ENCODE results near the gene AGMO. TPM values are rescaled to one million over a fixed set of nuclear protein-coding genes. Genes with fewer than 3 reads are reported as not detected.

Gene AGMO
- total RNA-seq, 1 experiment from 2014 or later, result 0.77 TPM

GRCh38 chr7:15178065-15178464 is 383.8 kb downstream of the AGMO start:
- no peak for TF ChIP-seq FOXK1 (CRISPR knock-in tag; IDR thresholded peaks at IDR 0.05)
- Mint-ChIP-seq H3K27me3 (ENCODE audit: low read depth) (no peaks in the 10 kb centered on the region), H3K27ac (no peak overlapping the region), H3K4me3 (no peak overlapping the region), H3K4me1 (peaks cover 22% of the 10 kb centered on the region), H3K9me3 (peaks cover 26% of the 10 kb centered on the region), H3K36me3 (peaks cover 13% of the 10 kb centered on the region)
- DNase-seq (ENCODE audit: low spot score) (no peak), ATAC-seq (no peak)
- CTCF ChIA-PET, result no interaction called here
- POLR2A ChIA-PET, result no interaction called here

- Mint-ChIP-seq H3K9me3 (peaks cover 19% of the 10 kb centered on the region), H3K4me3 (no peak overlapping the region), H3K36me3 (peaks cover 13% of the 10 kb centered on the region), H3K4me1 (peaks cover 20% of the 10 kb centered on the region), H3K27ac (no peak overlapping the region), H3K27me3 (ENCODE audit: low read depth) (no peaks in the 10 kb centered on the region)
- DNase-seq (ENCODE audit: low spot score) (no peak), ATAC-seq (no peak)
- ChIA-PET CTCF (no interaction called here), POLR2A (no interaction called here)
- TF ChIP-seq E2F5 (CRISPR knock-in tag; IDR thresholded peaks at IDR 0.05) (no peak), ZNF396 (CRISPR knock-in tag; IDR thresholded peaks at IDR 0.05; ENCODE audit: borderline replicate concordance) (no peak), GABPB1 (CRISPR knock-in tag; IDR thresholded peaks at IDR 0.05) (no peak), NR3C1 (CRISPR knock-in tag; conservative IDR thresholded peaks at IDR 0.05; ENCODE audit: low read depth) (no peak)
These were observed 385.7 kb downstream of the AGMO start for GRCh38 chr7:15176089-15176488.

- DNase-seq (ENCODE audit: low spot score), result no peak
- peaks cover 14% of the 10 kb centered on the region for H3K4me1 Mint-ChIP-seq
- H3K4me3 Mint-ChIP-seq, result no peak overlapping the region
- H3K27ac Mint-ChIP-seq, result peak overlapping the region; percentile 26; the same call in 1 of the 2 replicates
- ATAC-seq, result no peak
- POLR2A ChIA-PET, result interaction anchor here (0.6 kb wide), 1 partner anchor 1644 kb away, joined by 6 read pairs; no protein-coding TSS in a partner anchor
- peaks cover 17% of the 10 kb centered on the region for H3K9me3 Mint-ChIP-seq
- CTCF ChIA-PET, result no interaction called here
- H3K36me3 Mint-ChIP-seq, result peaks cover 13% of the 10 kb centered on the region
- no peak for TF ChIP-seq IRF2 (CRISPR knock-in tag; IDR thresholded peaks at IDR 0.05; ENCODE audit: borderline replicate concordance, low read depth)
- TF ChIP-seq ZNF219 (CRISPR knock-in tag; IDR thresholded peaks at IDR 0.05; ENCODE audit: borderline replicate concordance), result no peak
- TF ChIP-seq SMAD3 (CRISPR knock-in tag; IDR thresholded peaks at IDR 0.05; ENCODE audit: borderline replicate concordance), result no peak
- no peak for TF ChIP-seq SP1 (CRISPR knock-in tag; conservative IDR thresholded peaks at IDR 0.05)
- no peaks in the 10 kb centered on the region for H3K27me3 Mint-ChIP-seq (ENCODE audit: low read depth)
These were observed 386.7 kb downstream of the AGMO start for GRCh38 chr7:15175152-15175551.

- Mint-ChIP-seq H3K27me3 (ENCODE audit: low read depth) (no peaks in the 10 kb centered on the region), H3K36me3 (peaks cover 11% of the 10 kb centered on the region), H3K4me3 (no peak overlapping the region), H3K27ac (no peak overlapping the region), H3K9me3 (peaks cover 15% of the 10 kb centered on the region), H3K4me1 (peaks cover 9% of the 10 kb centered on the region)
- ChIA-PET POLR2A (interaction anchor here (0.6 kb wide), 1 partner anchor 1644 kb away, joined by 6 read pairs; no protein-coding TSS in a partner anchor), CTCF (no interaction called here)
- no peak for DNase-seq (ENCODE audit: low spot score)
- TF ChIP-seq CDX4 (CRISPR knock-in tag; IDR thresholded peaks at IDR 0.05; ENCODE audit: borderline replicate concordance), result no peak
- TF ChIP-seq ZNF138 (CRISPR knock-in tag; conservative IDR thresholded peaks at IDR 0.05), result no peak
- ATAC-seq, result no peak
These were observed 387.3 kb downstream of the AGMO start for GRCh38 chr7:15174485-15174884.

- ATAC-seq (no peak), DNase-seq (ENCODE audit: low spot score) (no peak)
- H3K9me3 Mint-ChIP-seq, result peaks cover 12% of the 10 kb centered on the region
- H3K27ac Mint-ChIP-seq, result no peak overlapping the region
- ChIA-PET CTCF (no interaction called here), POLR2A (interaction anchor here (0.6 kb wide), 1 partner anchor 317 kb away, joined by 3 read pairs; no protein-coding TSS in a partner anchor)
- H3K4me3 Mint-ChIP-seq, result no peak overlapping the region
- H3K4me1 Mint-ChIP-seq, result 0 out of 2 replicates have a peak, but pooled peaks cover 3% of the 10 kb centered on the region
- H3K36me3 Mint-ChIP-seq, result no peaks in the 10 kb centered on the region
- TF ChIP-seq OVOL2 (CRISPR knock-in tag; IDR thresholded peaks at IDR 0.05; ENCODE audit: borderline replicate concordance) (no peak), EMX1 (CRISPR knock-in tag; IDR thresholded peaks at IDR 0.05) (no peak), CTCF (IDR thresholded peaks at IDR 0.05) (no peak), SP1 (CRISPR knock-in tag; conservative IDR thresholded peaks at IDR 0.05) (no peak), ZNF425 (CRISPR knock-in tag; conservative IDR thresholded peaks at IDR 0.05) (no peak)
- no peaks in the 10 kb centered on the region for H3K27me3 Mint-ChIP-seq (ENCODE audit: low read depth)
These were observed 393.3 kb downstream of the AGMO start for GRCh38 chr7:15168489-15168888.
